ENCODE measurements around the gene SLC22A31.

SLC22A31 gene

GRCh38 chr16:89149386-89149785, 51.0 kb downstream of the SLC22A31 start:
- DNase-seq (ENCODE audit: low spot score) = no peak

DNA sequence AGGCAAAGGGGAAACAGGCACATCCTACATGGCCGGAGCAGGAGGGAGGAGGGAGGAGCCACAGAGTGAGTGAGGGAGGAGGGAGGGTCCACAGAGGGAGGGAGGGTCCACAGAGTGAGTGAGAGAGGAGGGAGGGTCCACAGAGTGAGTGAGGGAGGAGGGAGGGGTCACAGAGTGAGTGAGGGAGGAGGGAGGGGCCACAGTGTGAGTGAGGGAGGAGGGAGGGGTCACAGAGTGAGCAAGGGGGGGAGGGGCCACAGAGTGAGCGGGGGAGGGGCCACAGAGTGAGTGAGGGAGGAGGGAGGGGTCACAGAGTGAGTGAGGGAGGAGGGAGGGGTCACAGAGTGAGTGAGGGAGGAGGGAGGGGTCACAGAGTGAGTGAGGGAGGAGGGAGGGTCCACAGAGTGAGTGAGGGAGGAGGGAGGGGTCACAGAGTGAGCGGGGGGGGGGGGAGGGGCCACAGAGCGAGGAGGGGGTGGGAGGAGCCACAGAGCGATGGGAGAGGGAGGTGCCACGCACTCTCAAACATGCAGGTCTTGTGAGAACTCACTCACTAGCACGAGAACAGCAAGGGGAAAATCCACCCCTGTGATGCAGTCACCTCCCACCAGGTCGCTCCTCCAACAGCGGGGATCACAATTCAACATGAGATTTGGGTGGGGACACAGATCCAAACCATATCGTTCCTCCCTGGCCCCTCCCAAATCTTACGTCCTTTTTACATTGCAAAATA, 53.1 kb downstream of the SLC22A31 start:
- DNase-seq (ENCODE audit: low spot score) = no peak

DNA sequence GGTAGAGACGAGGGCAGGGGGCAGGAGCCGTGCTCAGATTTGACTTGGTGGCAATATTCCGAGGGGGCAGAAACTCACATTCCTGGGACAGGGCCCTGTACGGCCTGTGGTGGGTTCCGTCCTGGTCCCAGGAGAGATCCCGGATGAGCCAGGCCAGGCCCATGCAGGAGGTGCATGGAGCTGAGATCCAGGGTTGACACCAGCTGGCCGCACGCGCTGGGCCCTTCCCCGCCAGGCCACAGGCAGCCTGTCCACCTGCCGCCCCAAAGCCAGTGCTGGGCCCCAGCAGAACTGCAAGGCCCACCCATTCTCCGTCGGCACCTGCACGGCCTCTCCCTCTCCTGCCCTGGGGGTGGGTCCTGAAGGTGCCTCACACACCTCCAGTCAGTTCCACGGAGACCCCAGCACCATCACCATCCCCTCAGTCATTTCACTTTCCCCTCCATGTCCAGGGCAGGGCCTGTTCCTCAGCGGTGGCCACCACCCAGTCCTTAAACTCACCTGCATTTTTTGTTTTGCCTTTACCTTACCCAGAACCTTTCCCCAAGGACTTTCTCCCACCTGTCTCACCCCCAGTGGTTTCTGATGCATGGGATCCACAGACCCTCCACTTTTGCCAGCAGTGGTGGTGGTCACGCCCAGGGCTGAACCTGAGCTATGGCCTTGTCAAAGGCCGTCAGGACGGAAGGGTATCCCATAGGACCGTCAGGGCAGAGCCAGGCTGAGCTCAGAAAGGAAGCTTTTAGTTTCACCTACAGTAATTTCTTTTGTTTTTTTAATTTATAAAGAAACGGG, 53.9 kb downstream of the SLC22A31 start:
- DNase-seq (ENCODE audit: low spot score) = no peak
